ENCODE measurements around the gene TREM1. TPM values are rescaled to one million over a fixed set of nuclear protein-coding genes. Genes with fewer than 3 reads are reported as not detected.

The TREM1 gene
- total RNA-seq, 6 donors from 2014 or later = 52.8 to 168 (median 115) TPM

DNA sequence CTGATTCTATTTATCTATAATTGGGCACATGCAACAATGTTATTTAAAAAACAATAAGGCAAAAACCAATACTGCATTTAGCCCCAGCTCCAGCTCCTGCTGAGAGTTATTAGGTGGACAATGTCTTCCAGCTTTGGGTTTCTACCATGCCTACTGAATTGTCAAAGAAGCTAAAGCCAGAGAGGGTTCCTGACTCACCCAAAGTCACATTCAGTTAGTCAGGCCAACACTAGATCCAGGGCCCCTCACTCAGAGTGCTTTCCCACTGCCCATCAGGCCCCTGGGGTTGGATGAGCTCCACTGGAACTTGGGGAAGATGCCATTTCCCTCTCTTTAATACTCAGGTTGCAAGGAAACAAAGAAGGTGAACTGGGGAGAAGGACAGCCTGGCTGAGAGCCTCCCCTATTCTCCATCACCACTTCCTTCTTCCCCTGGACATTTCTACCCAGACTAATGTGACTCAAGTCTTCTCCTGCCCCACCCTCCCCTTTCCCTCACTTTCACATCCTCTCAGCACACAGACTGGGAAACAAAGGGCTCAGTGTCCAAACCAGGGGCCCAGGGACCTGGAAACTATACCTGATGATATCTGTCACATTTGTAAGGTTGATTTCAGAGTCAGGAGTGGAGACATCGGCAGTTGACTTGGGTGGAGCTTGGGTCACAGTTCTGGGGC is 6.0 kb downstream of the TREM1 start:
- Histone ChIP-seq H3K4me3 (no peak overlapping the region), H3K9me3 (no peaks in the 10 kb centered on the region), H3K36me3 (no peaks in the 10 kb centered on the region), H3K4me1 (peaks cover 5 to 31% (median 16%) of the 10 kb centered on the region in 4 donors), H3K27ac (peak overlapping the region in 3 of 4 donors; percentile 4 to 54 (median 7)), H3K27me3 (no peaks in the 10 kb centered on the region)
- DNase-seq = no peak
- peak in 1 of 4 donors; percentile 47 for TF ChIP-seq POLR2A (IDR thresholded peaks at IDR 0.05)
- TF ChIP-seq EP300 (IDR thresholded peaks at IDR 0.05) = no peak
- 75 to 88% methylated on average over 1 of the region's 1 CpG for WGBS, 2 donors
- peak in 1 of 2 donors; percentile 64 for ATAC-seq (ENCODE audit: low FRiP score in 2 of 2)

DNA sequence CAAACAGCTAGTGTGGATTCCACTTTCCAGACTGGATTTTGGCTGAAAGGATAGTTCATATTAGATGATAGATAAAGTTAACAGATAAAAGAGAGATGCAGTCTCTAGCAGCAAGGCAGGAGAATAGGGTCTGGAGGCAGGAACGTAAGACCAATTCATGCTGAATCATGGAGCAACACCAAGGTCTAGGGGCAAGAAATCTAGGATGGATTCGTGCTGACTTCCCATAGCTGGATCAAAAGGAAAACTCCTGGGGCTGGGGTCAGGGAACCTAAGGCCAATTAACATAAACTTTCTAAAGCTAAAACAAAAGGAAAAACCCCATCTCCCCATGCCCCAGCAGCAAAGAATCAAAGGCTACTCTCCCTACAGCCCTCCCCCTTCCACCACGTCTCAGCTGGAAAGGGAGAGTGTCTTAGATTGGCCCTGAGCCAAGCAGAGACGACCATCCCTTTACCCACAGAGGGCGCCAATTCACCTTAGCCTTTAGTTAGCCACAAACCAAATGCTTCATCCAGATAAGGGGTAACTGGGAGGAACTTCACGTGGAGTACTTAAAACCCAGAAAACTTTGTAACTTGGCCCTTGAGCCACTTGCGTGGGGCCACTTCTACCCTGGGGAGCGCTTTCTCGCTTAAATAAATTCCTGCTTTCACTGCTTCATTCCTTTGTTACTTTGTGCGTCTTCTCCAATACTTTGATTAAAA is 7.6 kb downstream of the TREM1 start:
- WGBS, 2 donors = 16 to 18% methylated on average over 10 of the region's 10 CpGs
- peak in 1 of 2 donors; percentile 85 for DNase-seq
- Histone ChIP-seq H3K4me1 (peaks cover 3 to 18% (median 12%) of the 10 kb centered on the region in 4 donors), H3K27ac (peak overlapping the region in 3 of 4 donors; percentile 44 to 58 (median 47)), H3K27me3 (no peaks in the 10 kb centered on the region), H3K9me3 (no peaks in the 10 kb centered on the region), H3K36me3 (no peaks in the 10 kb centered on the region), H3K4me3 (peak overlapping the region in 1 of 4 donors; percentile 9)
- ATAC-seq (ENCODE audit: low FRiP score in 2 of 2) = peak; percentile 64 to 77
- TF ChIP-seq POLR2A (IDR thresholded peaks at IDR 0.05) (no peak), POLR2AphosphoS5 (IDR thresholded peaks at IDR 0.05) (peak; percentile 48 to 51)
- TF ChIP-seq, protein P1, sequence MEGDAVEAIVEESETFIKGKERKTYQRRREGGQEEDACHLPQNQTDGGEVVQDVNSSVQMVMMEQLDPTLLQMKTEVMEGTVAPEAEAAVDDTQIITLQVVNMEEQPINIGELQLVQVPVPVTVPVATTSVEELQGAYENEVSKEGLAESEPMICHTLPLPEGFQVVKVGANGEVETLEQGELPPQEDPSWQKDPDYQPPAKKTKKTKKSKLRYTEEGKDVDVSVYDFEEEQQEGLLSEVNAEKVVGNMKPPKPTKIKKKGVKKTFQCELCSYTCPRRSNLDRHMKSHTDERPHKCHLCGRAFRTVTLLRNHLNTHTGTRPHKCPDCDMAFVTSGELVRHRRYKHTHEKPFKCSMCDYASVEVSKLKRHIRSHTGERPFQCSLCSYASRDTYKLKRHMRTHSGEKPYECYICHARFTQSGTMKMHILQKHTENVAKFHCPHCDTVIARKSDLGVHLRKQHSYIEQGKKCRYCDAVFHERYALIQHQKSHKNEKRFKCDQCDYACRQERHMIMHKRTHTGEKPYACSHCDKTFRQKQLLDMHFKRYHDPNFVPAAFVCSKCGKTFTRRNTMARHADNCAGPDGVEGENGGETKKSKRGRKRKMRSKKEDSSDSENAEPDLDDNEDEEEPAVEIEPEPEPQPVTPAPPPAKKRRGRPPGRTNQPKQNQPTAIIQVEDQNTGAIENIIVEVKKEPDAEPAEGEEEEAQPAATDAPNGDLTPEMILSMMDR (IDR thresholded peaks at IDR 0.05) = peak; percentile 32 to 69 (median 48)

DNA sequence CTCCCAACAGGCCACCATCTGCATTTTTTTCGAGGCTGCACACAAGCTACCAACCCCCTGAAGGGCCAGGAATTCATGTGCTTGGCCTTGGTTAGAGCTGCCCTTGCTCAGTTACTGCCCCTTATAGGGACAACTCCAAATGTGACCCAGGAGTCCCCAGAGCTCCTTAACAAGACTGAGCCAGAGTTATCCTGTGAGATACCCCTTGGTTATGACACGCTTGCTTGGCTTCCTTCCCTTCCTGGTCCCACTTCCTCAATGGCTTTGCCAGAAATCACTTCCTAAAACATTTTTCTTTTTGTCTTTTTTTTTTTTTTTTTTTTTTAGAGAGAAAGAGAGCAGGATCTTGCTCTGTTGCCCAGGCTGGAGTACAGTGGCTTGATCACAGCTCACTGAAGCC is 8.9 kb downstream of the TREM1 start:
- Histone ChIP-seq H3K4me3 (no peak overlapping the region), H3K36me3 (no peaks in the 10 kb centered on the region), H3K9me3 (no peaks in the 10 kb centered on the region), H3K27ac (peak overlapping the region in 2 of 4 donors; percentile 31 to 65), H3K4me1 (peaks cover 3 to 18% (median 12%) of the 10 kb centered on the region in 4 donors), H3K27me3 (no peaks in the 10 kb centered on the region)
- TF ChIP-seq POLR2AphosphoS5 (IDR thresholded peaks at IDR 0.05) = no peak
- no peak for TF ChIP-seq POLR2A (IDR thresholded peaks at IDR 0.05)
- no peak for TF ChIP-seq EP300 (IDR thresholded peaks at IDR 0.05)
- TF ChIP-seq, protein P1 (IDR thresholded peaks at IDR 0.05) = no peak
- 54 to 69% methylated on average over 2 of the region's 2 CpGs for WGBS, 2 donors
- DNase-seq = peak in 1 of 2 donors; percentile 42
- ATAC-seq (ENCODE audit: low FRiP score in 2 of 2) = no peak

DNA sequence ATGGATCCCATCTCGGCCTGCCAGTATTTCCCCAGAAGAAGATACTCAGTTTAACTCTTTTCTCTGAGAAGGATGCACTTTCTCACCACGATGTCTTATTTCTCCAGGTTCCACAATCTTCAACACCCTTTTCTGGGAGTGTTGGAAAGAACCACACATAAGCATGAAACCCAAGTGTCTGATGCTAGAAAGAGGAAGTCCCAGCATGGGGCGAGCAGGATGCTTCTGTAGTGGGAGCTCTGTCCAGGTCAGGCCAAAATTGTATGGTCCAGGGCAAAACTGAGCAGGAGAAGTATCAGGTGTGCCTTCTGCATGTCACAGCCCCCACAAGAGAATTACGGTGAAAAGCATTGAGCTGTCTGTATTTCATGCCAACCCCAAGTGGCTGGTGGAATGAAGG is 11.0 kb downstream of the TREM1 start:
- ATAC-seq (ENCODE audit: low FRiP score in 2 of 2) (no peak), DNase-seq (peak in 1 of 2 donors; percentile 36)
- H3K27ac ChIP-seq = peak overlapping the region in 1 of 4 donors; percentile 82
- H3K4me3 ChIP-seq = no peak overlapping the region
- H3K4me1 ChIP-seq = peaks cover 3 to 18% (median 14%) of the 10 kb centered on the region in 4 donors
- TF ChIP-seq POLR2AphosphoS5 (IDR thresholded peaks at IDR 0.05) (no peak), POLR2A (IDR thresholded peaks at IDR 0.05) (no peak), EP300 (IDR thresholded peaks at IDR 0.05) (no peak)
- TF ChIP-seq, protein P1 (IDR thresholded peaks at IDR 0.05) = no peak
- WGBS, 2 donors = 70 to 81% methylated on average over 4 of the region's 4 CpGs
- no peaks in the 10 kb centered on the region for H3K36me3 ChIP-seq
- H3K9me3 ChIP-seq = no peaks in the 10 kb centered on the region
- H3K27me3 ChIP-seq = no peaks in the 10 kb centered on the region

DNA sequence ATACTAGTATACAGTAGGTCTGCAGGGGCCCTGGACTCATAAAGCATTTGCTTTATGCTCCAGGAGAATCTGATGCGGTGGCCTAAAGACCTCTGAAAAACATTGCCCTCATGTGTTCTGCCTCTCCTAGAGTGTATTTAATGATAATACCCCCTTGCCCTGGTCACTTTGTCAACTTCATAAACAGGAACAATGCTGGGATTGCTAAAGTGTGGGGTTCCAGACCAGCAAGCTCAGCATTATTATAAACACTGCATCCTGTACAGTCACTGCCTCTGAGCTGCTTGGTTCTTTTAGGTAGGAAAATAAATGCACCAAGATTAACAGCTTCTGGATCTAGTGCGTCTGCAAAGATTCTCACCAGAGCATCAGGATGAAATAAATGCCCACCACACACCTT is 12.2 kb downstream of the TREM1 start:
- Histone ChIP-seq H3K27me3 (no peaks in the 10 kb centered on the region), H3K4me1 (peaks cover 3 to 13% (median 10%) of the 10 kb centered on the region in 4 donors), H3K4me3 (no peak overlapping the region), H3K9me3 (no peaks in the 10 kb centered on the region), H3K36me3 (no peaks in the 10 kb centered on the region), H3K27ac (peak overlapping the region in 2 of 4 donors; percentile 13 to 82)
- no peak for TF ChIP-seq POLR2A (IDR thresholded peaks at IDR 0.05)
- no peak for TF ChIP-seq POLR2AphosphoS5 (IDR thresholded peaks at IDR 0.05)
- TF ChIP-seq EP300 (IDR thresholded peaks at IDR 0.05) = no peak
- TF ChIP-seq, protein P1 (IDR thresholded peaks at IDR 0.05) = no peak
- ATAC-seq (ENCODE audit: low FRiP score in 2 of 2) (no peak), DNase-seq (peak in 1 of 2 donors; percentile 21)
- WGBS, 2 donors = 58 to 82% methylated on average over 2 of the region's 2 CpGs

Data from upper lobe of left lung (tissue), 6 donors.